WERI-Rb-1 (cell line): ENCODE measurements around the gene ABLIM2.

Experiments
- DNase-seq: peaks from one replicate; pipeline ENCODE4 v3.0.0-alpha.2; 2020
- H3K27ac ChIP-seq: fragments of 250-450 bp; sonication (Bioruptor Pico); 2 replicates; pipeline ENCODE4 v1.5.1; 2020; ENCODE audit warnings: mild to moderate bottlenecking, moderate library complexity
- H3K27me3 ChIP-seq: fragments of 250-450 bp; sonication (Bioruptor Pico); 2 replicates; pipeline ENCODE4 v1.5.1; 2021; ENCODE audit warnings: mild to moderate bottlenecking, low read depth, moderate library complexity; ENCODE audit not compliant: insufficient read depth, severe bottlenecking
- H3K36me3 ChIP-seq: fragments of 250-450 bp; sonication (Bioruptor Pico); 2 replicates; pipeline ENCODE4 v1.5.1; 2020; ENCODE audit warnings: mild to moderate bottlenecking, moderate library complexity
- H3K4me3 ChIP-seq: 2 replicates; pipeline ENCODE4 v1.5.1; 2011; ENCODE audit warnings: low read depth, mild to moderate bottlenecking, control low read depth, low read length
- H3K9me3 ChIP-seq: fragments of 250-450 bp; sonication (Bioruptor Pico); 2 replicates; pipeline ENCODE4 v1.5.1; 2021; ENCODE audit warnings: mild to moderate bottlenecking, moderate library complexity; ENCODE audit not compliant: severe bottlenecking
- TF ChIP-seq, protein P1 (sequence below): IDR thresholded peaks from 2 replicates; pipeline ENCODE4 v1.5.1; 2011; ENCODE audit warnings: low read depth, mild to moderate bottlenecking, control low read depth, inconsistent platforms, low read length

Gene ABLIM2

DNA sequence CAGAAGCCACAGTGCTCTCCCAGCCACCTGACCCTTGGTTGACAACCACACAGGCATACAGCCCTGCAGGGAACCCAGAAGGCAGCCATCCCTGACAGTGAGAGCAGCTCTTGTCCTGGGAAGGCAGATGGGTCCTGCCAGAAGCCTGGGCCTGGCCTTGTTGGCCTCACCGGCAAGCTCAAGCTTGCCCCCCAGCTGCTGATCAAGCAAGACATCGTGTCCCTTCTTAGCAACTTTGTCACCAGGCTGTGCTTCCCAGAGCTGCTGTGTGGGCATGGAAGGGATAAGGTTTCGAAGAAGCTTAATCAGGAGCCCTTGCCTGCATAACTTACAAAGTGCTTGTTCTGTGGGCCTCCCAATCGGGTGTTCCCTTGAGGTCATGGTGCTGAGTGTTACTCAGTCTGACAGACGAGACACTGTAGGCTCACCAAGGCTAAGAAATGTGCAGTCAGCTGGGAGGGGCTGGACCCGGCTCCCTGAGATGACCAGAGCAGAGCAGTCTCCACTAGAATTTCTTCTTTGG is 6.8 kb upstream of the ABLIM2 start:
- H3K9me3 ChIP-seq, result peaks cover 11% of the 10 kb centered on the region
- peak overlapping the region; percentile 33 for H3K27ac ChIP-seq
- H3K4me3 ChIP-seq, result no peak overlapping the region
- H3K36me3 ChIP-seq, result no peaks in the 10 kb centered on the region
- no peaks in the 10 kb centered on the region for H3K27me3 ChIP-seq
- peak; percentile 80 for DNase-seq
- TF ChIP-seq, protein P1, sequence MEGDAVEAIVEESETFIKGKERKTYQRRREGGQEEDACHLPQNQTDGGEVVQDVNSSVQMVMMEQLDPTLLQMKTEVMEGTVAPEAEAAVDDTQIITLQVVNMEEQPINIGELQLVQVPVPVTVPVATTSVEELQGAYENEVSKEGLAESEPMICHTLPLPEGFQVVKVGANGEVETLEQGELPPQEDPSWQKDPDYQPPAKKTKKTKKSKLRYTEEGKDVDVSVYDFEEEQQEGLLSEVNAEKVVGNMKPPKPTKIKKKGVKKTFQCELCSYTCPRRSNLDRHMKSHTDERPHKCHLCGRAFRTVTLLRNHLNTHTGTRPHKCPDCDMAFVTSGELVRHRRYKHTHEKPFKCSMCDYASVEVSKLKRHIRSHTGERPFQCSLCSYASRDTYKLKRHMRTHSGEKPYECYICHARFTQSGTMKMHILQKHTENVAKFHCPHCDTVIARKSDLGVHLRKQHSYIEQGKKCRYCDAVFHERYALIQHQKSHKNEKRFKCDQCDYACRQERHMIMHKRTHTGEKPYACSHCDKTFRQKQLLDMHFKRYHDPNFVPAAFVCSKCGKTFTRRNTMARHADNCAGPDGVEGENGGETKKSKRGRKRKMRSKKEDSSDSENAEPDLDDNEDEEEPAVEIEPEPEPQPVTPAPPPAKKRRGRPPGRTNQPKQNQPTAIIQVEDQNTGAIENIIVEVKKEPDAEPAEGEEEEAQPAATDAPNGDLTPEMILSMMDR, result peak; percentile 69

DNA sequence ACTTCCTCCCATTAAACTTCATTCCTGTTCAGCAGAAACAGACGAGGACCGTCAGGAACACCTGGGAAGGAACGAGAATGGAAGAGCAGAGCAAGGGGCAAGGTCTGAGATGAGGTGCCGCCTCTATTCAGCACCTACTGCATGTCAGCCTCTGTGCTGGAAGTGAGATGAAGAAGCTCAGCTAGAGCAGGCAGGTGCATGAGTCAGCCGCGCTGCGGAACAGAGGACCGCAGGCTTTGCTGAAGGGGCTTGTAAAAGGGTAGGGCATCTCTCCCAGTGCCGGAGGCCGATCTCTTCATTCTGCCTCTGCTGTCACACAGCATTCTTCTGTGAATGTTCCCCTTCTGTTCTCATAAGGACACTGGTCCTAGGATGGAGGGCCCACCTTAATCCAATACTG is 6.1 kb upstream of the ABLIM2 start:
- H3K4me3 ChIP-seq, result no peak overlapping the region
- TF ChIP-seq, protein P1, result no peak
- no peak for DNase-seq
- no peak overlapping the region for H3K27ac ChIP-seq
- no peaks in the 10 kb centered on the region for H3K36me3 ChIP-seq
- H3K9me3 ChIP-seq, result peaks cover 11% of the 10 kb centered on the region
- no peaks in the 10 kb centered on the region for H3K27me3 ChIP-seq

DNA sequence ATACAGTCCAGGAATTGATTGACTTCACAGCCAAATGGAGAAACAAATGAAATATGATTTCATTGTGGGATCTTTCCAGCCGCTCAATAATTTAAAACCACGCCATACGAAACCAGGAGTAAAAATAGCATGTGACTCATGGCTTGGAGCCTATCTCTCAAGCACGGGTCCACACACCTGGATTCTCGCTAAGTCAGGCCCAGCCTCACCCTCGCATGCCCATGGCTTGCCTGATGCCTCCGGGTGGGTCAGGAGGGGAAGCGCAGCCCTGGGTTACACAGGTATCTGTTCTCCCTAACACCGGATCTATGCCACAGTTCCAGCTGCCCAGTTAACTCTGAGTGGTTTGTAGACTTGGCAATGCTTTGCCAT is 5.6 kb upstream of the ABLIM2 start:
- TF ChIP-seq, protein P1, result no peak
- peaks cover 11% of the 10 kb centered on the region for H3K9me3 ChIP-seq
- H3K27me3 ChIP-seq, result no peaks in the 10 kb centered on the region
- H3K4me3 ChIP-seq, result no peak overlapping the region
- H3K36me3 ChIP-seq, result no peaks in the 10 kb centered on the region
- no peak overlapping the region for H3K27ac ChIP-seq
- DNase-seq, result no peak

DNA sequence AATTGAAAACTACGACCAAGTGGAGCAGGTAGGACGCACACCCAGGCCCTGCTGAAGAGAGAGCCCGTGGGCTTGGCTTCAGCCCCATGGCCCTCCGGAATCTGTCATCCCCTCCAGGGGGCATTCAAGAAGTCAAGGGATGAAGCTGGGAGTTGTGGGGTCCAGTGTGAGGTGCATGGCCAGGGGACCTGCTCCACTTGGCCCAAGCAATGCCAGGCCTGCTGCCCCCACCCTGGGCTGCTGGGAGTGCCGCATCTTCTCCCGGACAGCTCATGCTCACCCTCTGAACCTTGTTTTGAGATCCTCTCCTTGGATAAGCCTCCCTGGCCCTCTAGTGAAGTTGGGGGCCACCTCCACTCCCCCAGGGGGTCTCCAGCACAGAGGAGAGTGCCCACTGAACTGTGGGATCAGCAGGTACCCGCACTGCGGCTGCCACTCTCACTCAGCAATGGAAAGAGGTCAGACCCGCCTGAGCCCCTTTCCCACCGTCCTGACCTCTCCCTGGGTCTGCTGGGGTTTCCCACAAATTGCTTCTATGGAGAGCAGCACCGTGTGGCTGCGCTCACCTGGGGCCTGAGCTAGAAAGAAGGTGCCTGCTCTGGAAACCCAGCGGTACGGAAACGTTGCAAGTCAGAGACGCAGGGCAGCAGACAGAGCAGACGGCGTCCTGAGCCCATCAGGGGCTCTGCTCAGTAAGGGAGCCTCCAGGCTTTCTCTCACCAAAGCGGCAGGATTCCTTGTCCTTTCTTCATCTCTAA is 5.0 kb upstream of the ABLIM2 start:
- no peak for DNase-seq
- no peaks in the 10 kb centered on the region for H3K27me3 ChIP-seq
- TF ChIP-seq, protein P1, result no peak
- H3K36me3 ChIP-seq, result no peaks in the 10 kb centered on the region
- H3K4me3 ChIP-seq, result no peak overlapping the region
- peaks cover 7% of the 10 kb centered on the region for H3K9me3 ChIP-seq
- H3K27ac ChIP-seq, result no peak overlapping the region

DNA sequence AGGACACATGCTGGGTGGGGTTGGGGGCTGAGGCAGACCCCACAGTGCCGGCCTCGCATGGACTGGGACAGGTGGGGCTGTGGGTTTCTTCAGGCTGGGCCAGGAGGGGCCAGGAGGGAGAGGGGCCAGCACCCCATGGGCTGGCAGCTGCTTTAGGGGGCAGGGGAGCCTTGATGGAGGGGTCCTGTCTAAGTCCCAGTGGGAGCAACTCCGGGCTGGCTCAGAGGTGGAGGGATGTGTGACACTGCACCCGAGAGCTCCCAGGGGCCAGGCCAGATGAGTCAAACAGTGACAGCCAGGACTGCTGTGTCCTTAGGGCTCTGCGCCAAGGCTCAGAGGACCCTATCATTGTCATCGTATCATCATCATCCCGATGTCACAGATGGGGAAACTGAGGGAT is 4.4 kb upstream of the ABLIM2 start:
- DNase-seq, result no peak
- no peak overlapping the region for H3K4me3 ChIP-seq
- H3K36me3 ChIP-seq, result no peaks in the 10 kb centered on the region
- TF ChIP-seq, protein P1, result no peak
- H3K9me3 ChIP-seq, result peaks cover under 1% of the 10 kb centered on the region
- H3K27me3 ChIP-seq, result peaks cover 3% of the 10 kb centered on the region
- no peak overlapping the region for H3K27ac ChIP-seq

DNA sequence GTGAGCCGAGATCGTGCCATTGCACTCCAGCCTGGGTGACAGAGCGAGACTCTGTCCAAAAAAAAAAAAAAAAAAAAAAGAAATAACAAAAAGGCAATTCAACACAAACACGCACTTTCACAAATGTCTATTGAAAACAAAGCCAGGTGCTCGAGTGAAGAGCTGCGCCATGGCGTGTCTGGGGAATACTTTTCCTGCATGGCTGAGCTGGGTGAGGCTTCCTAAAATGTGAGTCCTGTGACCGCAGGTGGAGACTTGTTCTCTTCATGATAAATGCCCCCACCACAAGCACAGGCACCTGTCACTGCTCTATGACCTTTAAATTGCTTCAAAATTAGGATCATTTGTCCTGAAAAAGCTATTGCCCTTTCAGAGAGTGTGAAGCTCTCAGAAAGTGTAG is 4.0 kb upstream of the ABLIM2 start:
- Histone ChIP-seq H3K36me3 (no peaks in the 10 kb centered on the region), H3K27me3 (peaks cover 7% of the 10 kb centered on the region), H3K9me3 (no peaks in the 10 kb centered on the region), H3K4me3 (no peak overlapping the region), H3K27ac (no peak overlapping the region)
- no peak for DNase-seq
- TF ChIP-seq, protein P1, result no peak
